Keratinocyte (primary cell): Measurements from ENCODE around the gene TBXAS1.

Source experiments
- EZH2 ChIP-seq: IDR thresholded peaks from one replicate; pipeline ENCODE4 v1.6.1; 2012; ENCODE audit warnings: inconsistent platforms, mild to moderate bottlenecking, low read length, moderate library complexity
- TF ChIP-seq, protein P1 (sequence below), 3 experiments: IDR thresholded peaks in 1 of 3; conservative IDR thresholded peaks in 1 of 3; optimal IDR thresholded peaks in 1 of 3; 2 replicates in 2 of 3; 3 replicates in 1 of 3; pipeline versions ENCODE3 to v1.5.1; 2011; ENCODE audit warnings: low read length in 3 of 3, mild to moderate bottlenecking in 3 of 3, moderate library complexity in 2 of 3, control low read depth in 1 of 3, inconsistent platforms in 1 of 3; ENCODE audit not compliant: insufficient read depth in 2 of 3; ENCODE audit errors: extremely low read depth in 1 of 3

GRCh38 chr7:140027858-140028257 lies 198.8 kb downstream of the TBXAS1 start:
- TF ChIP-seq, protein P1, sequence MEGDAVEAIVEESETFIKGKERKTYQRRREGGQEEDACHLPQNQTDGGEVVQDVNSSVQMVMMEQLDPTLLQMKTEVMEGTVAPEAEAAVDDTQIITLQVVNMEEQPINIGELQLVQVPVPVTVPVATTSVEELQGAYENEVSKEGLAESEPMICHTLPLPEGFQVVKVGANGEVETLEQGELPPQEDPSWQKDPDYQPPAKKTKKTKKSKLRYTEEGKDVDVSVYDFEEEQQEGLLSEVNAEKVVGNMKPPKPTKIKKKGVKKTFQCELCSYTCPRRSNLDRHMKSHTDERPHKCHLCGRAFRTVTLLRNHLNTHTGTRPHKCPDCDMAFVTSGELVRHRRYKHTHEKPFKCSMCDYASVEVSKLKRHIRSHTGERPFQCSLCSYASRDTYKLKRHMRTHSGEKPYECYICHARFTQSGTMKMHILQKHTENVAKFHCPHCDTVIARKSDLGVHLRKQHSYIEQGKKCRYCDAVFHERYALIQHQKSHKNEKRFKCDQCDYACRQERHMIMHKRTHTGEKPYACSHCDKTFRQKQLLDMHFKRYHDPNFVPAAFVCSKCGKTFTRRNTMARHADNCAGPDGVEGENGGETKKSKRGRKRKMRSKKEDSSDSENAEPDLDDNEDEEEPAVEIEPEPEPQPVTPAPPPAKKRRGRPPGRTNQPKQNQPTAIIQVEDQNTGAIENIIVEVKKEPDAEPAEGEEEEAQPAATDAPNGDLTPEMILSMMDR (optimal IDR thresholded peaks at IDR 0.05 in 1 of 3, IDR thresholded peaks at IDR 0.05 in 1 of 3, conservative IDR thresholded peaks at IDR 0.05 in 1 of 3; ENCODE audit: extremely low read depth in 1 of 3, insufficient read depth in 2 of 3, low read length in 3 of 3), result no peak
- no peak for TF ChIP-seq EZH2
